ENCODE data around the gene CAMSAP2. TPM values are rescaled to one million over a fixed set of nuclear protein-coding genes. Genes with fewer than 3 reads are reported as not detected.

CAMSAP2 gene
- total and polyA plus RNA-seq, 2 of the 4 experiments (the other 2 are of a cell fraction): 8.3 to 29.4 TPM

- in situ Hi-C loops (cut with MboI; ENCODE audit: low sequenced_read_pairs) (no loop called here), dilution Hi-C loops (cut with HindIII; ENCODE audit: low sequenced_read_pairs, unreplicated experiment) (no loop called here), intact Hi-C loops (cut with micrococcal nuclease) (no loop called here)
- H3K9ac ChIP-seq (ENCODE audit: low read depth, low read length): no peak overlapping the region
- H3K27ac ChIP-seq (ENCODE audit: insufficient read depth, low read length): no peak overlapping the region
- ChIA-PET CTCF (interaction anchor here (1.3 kb wide), 1 partner anchor 25 kb away, joined by 4 read pairs; no protein-coding TSS in a partner anchor), POLR2A (ENCODE audit: unreplicated experiment) (no interaction called here)
- no CpG with 5 or more reads among the region's 5 CpGs for WGBS, 2 experiments (ENCODE audit: extremely low coverage in 2 of 2, insufficient read length in 1 of 2)
- no peak overlapping the region for H4K5ac ChIP-seq (ENCODE audit: low read depth, low read length)
- no peak overlapping the region for H2AK5ac ChIP-seq (ENCODE audit: low read depth, low read length)
- H2BK5ac ChIP-seq (ENCODE audit: low read depth, low read length, poor library complexity, severe bottlenecking): no peak overlapping the region
- no peak overlapping the region for H2BK15ac ChIP-seq (ENCODE audit: low read depth, low read length)
- no peak overlapping the region for H2AK9ac ChIP-seq (replicated peaks; ENCODE audit: low read depth, low read length, poor library complexity)
- H3K4me1 ChIP-seq (ENCODE audit: control insufficient read depth, insufficient read depth, low read length): peaks cover 4% of the 10 kb centered on the region; the same call in 1 of the 2 replicates
- peaks cover 11% of the 10 kb centered on the region for H3K36me3 ChIP-seq (ENCODE audit: control insufficient read depth, insufficient read depth, low read length)
- H3K9me1 ChIP-seq (ENCODE audit: insufficient read depth, low read length): no peaks in the 10 kb centered on the region
- H2BK20ac ChIP-seq (ENCODE audit: low read depth, low read length): no peak overlapping the region
- no peak overlapping the region for H2AFZ ChIP-seq (replicated peaks; ENCODE audit: low read length, poor library complexity)
- no peak overlapping the region for H2BK120ac ChIP-seq (ENCODE audit: low read depth, low read length)
- no peak overlapping the region for H4K8ac ChIP-seq (ENCODE audit: low read depth in 2 of 2, low read length in 2 of 2)
- TF ChIP-seq SMC3 (IDR thresholded peaks at IDR 0.05; ENCODE audit: low read depth, low read length) (no peak), MAFK (IDR thresholded peaks at IDR 0.05; ENCODE audit: low read depth, low read length) (no peak)
- peaks cover 18% of the 10 kb centered on the region for H3K27me3 ChIP-seq (ENCODE audit: control insufficient read depth, insufficient read depth, low read length)
- no peak overlapping the region for H3K56ac ChIP-seq (ENCODE audit: extremely low read depth, insufficient read depth, low read length)
- DNase-seq: peak; percentile 47
- no peak overlapping the region for H3K4ac ChIP-seq (ENCODE audit: low read depth, low read length)
- peak; percentile 38 for ATAC-seq (ENCODE audit: low read depth)
- no peak overlapping the region for H3K23ac ChIP-seq (ENCODE audit: low read depth, low read length)
- no peak overlapping the region for H3K4me2 ChIP-seq (ENCODE audit: low read depth, low read length)
- no peak overlapping the region for H3K18ac ChIP-seq (ENCODE audit: low read depth, low read length)
- no peaks in the 10 kb centered on the region for H3K9me3 ChIP-seq (ENCODE audit: control insufficient read depth, insufficient read depth, low read length)
- H4K20me1 ChIP-seq (ENCODE audit: insufficient read depth, low read length): no peaks in the 10 kb centered on the region
- H3K14ac ChIP-seq (replicated peaks; ENCODE audit: low read depth, low read length): no peak overlapping the region
- no TSS peak for BruUV-seq (replicated peaks)
- no peak overlapping the region for H4K91ac ChIP-seq (ENCODE audit: insufficient read depth, low read depth, low read length)
- H3K79me1 ChIP-seq (ENCODE audit: low read depth in 1 of 2, low read length in 2 of 2): no peaks in the 10 kb centered on the region
- no peak overlapping the region for H3K4me3 ChIP-seq (ENCODE audit: insufficient read depth, low read depth, low read length)
These were observed 127.8 kb downstream of the CAMSAP2 start for GRCh38 chr1:200866521-200866920.

All from IMR-90 (cell line).